Osteocyte (in vitro differentiated cells): ENCODE results near the gene FLT1. TPM values are rescaled to one million over a fixed set of nuclear protein-coding genes. Genes with fewer than 3 reads are reported as not detected.

ENCODE experiments used
- DNase-seq: peaks from one replicate; pipeline ENCODE4 v3.0.0; 2021; ENCODE audit warnings: mixed read lengths; ENCODE audit not compliant: unreplicated experiment; ENCODE audit errors: extremely low spot score
- H3K27ac Mint-ChIP-seq: one replicate; pipeline ENCODE4 v1.8.0; 2021; ENCODE audit warnings: mild to moderate bottlenecking, mixed read lengths; ENCODE audit not compliant: unreplicated experiment
- H3K27me3 Mint-ChIP-seq: one replicate; pipeline ENCODE4 v1.8.0; 2021; ENCODE audit warnings: mixed read lengths; ENCODE audit not compliant: unreplicated experiment
- H3K36me3 Mint-ChIP-seq: one replicate; pipeline ENCODE4 v1.8.0; 2021; ENCODE audit warnings: mixed read lengths; ENCODE audit not compliant: unreplicated experiment
- H3K4me1 Mint-ChIP-seq: one replicate; pipeline ENCODE4 v1.8.0; 2021; ENCODE audit warnings: mixed read lengths; ENCODE audit not compliant: unreplicated experiment
- H3K4me3 Mint-ChIP-seq: one replicate; pipeline ENCODE4 v1.8.0; 2021; ENCODE audit warnings: mild to moderate bottlenecking, moderate library complexity, mixed read lengths; ENCODE audit not compliant: unreplicated experiment
- H3K9me3 Mint-ChIP-seq: one replicate; pipeline ENCODE4 v1.8.0; 2021; ENCODE audit warnings: mixed read lengths; ENCODE audit not compliant: unreplicated experiment
- total RNA-seq: library from RNA; stranded (reverse); gene quantifications from 2 replicates; pipeline ENCODE4 v1.2.1, GENCODE V29; 2021
- TF ChIP-seq, protein P1 (sequence below): fragments of 200-600 bp; sonication (generic); IDR thresholded peaks from 2 replicates; pipeline ENCODE4 v1.5.0; 2021; ENCODE audit warnings: antibody characterized with exemption, mild to moderate bottlenecking, moderate library complexity

The FLT1 gene
- total RNA-seq, 1 donor from 2014 or later: 3.4 TPM

DNA sequence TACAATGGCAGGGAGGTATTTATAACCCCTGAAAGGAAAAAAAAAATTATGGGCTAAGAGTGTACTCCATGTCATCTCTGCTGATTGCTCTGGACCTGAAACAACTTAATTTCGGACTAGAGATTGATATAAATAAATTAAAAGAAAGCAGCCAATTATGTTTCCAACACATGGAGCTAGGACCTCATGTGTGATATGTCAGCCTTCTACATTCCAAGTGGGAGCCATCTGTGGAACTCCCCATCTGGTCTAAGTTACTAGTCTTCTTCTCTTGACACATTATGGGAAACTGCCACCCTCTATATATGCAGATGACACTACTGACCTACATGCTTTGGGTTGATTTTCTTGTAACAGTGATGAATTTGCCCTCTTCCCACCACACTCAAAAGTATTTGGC, 86.1 kb downstream of the FLT1 start:
- Mint-ChIP-seq H3K9me3 (no peaks in the 10 kb centered on the region), H3K36me3 (no peaks in the 10 kb centered on the region), H3K27me3 (no peaks in the 10 kb centered on the region), H3K4me1 (peaks cover 14% of the 10 kb centered on the region), H3K27ac (no peak overlapping the region), H3K4me3 (no peak overlapping the region)
- DNase-seq: no peak
- TF ChIP-seq, protein P1, sequence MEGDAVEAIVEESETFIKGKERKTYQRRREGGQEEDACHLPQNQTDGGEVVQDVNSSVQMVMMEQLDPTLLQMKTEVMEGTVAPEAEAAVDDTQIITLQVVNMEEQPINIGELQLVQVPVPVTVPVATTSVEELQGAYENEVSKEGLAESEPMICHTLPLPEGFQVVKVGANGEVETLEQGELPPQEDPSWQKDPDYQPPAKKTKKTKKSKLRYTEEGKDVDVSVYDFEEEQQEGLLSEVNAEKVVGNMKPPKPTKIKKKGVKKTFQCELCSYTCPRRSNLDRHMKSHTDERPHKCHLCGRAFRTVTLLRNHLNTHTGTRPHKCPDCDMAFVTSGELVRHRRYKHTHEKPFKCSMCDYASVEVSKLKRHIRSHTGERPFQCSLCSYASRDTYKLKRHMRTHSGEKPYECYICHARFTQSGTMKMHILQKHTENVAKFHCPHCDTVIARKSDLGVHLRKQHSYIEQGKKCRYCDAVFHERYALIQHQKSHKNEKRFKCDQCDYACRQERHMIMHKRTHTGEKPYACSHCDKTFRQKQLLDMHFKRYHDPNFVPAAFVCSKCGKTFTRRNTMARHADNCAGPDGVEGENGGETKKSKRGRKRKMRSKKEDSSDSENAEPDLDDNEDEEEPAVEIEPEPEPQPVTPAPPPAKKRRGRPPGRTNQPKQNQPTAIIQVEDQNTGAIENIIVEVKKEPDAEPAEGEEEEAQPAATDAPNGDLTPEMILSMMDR: no peak

DNA sequence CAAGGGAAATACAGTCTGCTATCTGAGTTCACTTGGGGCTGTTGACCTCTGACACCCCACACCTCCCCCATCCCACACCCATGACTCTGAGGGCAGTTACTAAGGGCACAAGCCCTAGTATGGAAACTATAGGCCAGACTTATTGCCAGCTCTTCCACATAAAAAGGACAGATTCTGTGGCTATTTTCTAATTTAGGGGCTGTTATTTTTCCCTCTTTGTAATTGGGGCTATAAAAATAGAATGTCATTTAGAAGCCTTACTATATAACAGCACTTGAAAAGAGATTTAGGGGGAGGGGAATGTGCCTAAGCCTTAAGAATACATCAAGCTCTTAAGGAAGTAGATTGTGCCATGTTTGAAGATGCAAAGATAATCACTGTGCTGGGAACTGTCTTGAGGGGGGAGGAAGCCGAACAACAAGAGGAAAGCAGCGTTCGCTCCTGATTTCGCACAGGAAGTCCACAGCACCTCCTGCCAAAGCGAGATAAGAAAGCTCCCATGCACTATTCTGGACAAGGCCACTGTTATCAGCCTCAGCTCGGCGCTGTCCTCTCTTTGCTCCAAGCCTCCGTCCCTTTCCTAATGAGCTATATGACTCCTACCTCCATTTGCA, 86.6 kb downstream of the FLT1 start:
- Mint-ChIP-seq H3K4me3 (no peak overlapping the region), H3K4me1 (peaks cover 14% of the 10 kb centered on the region), H3K27ac (no peak overlapping the region), H3K9me3 (no peaks in the 10 kb centered on the region), H3K27me3 (no peaks in the 10 kb centered on the region), H3K36me3 (no peaks in the 10 kb centered on the region)
- TF ChIP-seq, protein P1: no peak
- no peak for DNase-seq

DNA sequence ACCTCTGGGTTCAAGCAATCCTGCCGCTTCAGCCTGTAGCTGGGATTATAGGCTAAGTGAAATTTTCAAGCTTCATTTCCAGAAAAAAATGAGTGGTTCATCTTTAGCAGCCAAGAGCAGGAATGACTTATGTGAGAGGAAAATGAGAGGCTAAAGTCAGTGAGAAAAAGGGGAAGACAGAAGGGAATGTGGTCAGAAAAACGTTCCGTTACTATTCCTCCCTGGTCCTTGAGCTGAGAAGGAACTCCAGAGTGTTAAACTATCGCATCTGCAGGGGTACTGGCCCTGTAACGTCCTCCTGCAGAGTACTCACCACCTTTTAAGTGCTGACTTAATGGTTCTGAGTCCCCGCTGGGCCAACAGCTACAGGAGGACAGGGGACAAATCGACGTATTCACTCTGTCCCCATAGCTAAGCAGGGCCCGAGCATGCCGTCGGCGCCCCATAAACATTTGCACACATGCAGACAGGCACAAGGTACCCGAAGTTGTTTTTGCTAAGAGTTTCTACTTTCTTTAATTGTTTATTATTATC, 88.1 kb downstream of the FLT1 start:
- H3K27me3 Mint-ChIP-seq: no peaks in the 10 kb centered on the region
- no peak overlapping the region for H3K27ac Mint-ChIP-seq
- H3K9me3 Mint-ChIP-seq: no peaks in the 10 kb centered on the region
- TF ChIP-seq, protein P1: no peak
- H3K36me3 Mint-ChIP-seq: no peaks in the 10 kb centered on the region
- no peak for DNase-seq
- no peak overlapping the region for H3K4me3 Mint-ChIP-seq
- H3K4me1 Mint-ChIP-seq: peaks cover 9% of the 10 kb centered on the region

DNA sequence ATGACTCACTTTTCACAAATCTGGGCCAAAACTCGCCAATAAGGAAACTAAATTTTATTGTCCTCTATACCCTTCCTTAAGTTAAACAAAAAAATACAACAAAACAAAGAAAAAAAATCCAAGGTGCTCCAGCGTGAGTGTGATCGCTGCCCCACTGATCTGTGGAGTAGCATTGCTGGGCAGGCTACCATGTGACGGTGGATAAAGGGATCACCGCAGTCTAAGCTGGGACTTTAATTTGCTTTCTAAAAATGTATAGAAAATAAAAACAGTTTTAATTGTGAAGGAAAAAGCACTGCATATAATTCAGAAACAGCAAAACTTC, 92.9 kb downstream of the FLT1 start:
- no peaks in the 10 kb centered on the region for H3K27me3 Mint-ChIP-seq
- H3K9me3 Mint-ChIP-seq: no peaks in the 10 kb centered on the region
- H3K36me3 Mint-ChIP-seq: no peaks in the 10 kb centered on the region
- no peak overlapping the region for H3K27ac Mint-ChIP-seq
- no peak overlapping the region for H3K4me3 Mint-ChIP-seq
- peaks cover 3% of the 10 kb centered on the region for H3K4me1 Mint-ChIP-seq
- no peak for DNase-seq
- TF ChIP-seq, protein P1: no peak

DNA sequence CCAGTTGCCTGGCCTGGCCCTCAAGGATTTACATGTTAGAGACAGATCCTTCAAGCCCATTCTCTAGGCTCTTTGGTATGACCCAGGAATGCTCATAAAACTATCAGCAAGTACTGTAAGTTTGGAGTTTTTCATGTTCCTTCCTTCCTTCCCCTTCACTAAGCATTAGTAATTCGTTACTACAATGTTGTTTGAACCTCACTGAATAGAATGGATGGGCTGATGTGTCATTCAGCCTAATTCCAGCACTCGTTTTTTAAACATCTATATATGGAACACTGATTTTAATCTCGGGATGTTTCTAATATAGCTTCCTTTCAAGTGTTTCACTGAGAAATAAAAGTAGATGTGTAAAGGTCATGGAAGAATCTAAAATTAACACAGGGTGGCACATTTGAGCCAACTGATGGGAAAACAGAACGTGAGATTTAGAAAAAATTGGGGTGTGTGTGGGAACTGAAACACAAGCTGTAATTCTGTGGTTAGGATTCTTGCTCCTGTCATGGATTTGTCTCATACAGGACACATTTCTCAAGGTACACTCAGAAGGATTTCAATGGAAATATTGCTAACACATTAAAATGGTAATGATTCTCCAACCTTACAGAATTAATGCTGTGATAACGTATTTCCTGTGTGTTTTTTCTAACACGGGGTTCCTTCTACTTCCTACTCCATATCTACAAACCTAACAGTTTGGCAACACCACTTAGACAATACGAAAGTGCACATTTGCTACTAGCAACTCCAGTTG, 93.4 kb downstream of the FLT1 start:
- H3K4me3 Mint-ChIP-seq: no peak overlapping the region
- DNase-seq: no peak
- no peaks in the 10 kb centered on the region for H3K9me3 Mint-ChIP-seq
- no peak overlapping the region for H3K27ac Mint-ChIP-seq
- peaks cover 3% of the 10 kb centered on the region for H3K4me1 Mint-ChIP-seq
- TF ChIP-seq, protein P1: no peak
- no peaks in the 10 kb centered on the region for H3K27me3 Mint-ChIP-seq
- H3K36me3 Mint-ChIP-seq: no peaks in the 10 kb centered on the region
